ENCODE measurements around the gene HS3ST3B1.

- TF ChIP-seq CTCF (IDR thresholded peaks at IDR 0.05; ENCODE audit: insufficient read depth, low read depth, low read length) = no peak
- TF ChIP-seq EZH2 (IDR thresholded peaks at IDR 0.05; ENCODE audit: insufficient read depth, low read length) = no peak
Observed at GRCh38 chr17:14281530-14281929, 19.4 kb upstream of the HS3ST3B1 start.

Measured in astrocyte (in vitro differentiated cells and primary cell).